Daoy (cell line): Measurements from ENCODE around the gene VAPB. TPM values are rescaled to one million over a fixed set of nuclear protein-coding genes. Genes with fewer than 3 reads are reported as not detected.

Source experiments
- DNase-seq: peaks from one replicate; pipeline ENCODE4 v3.0.0-alpha.2; 2015; ENCODE audit warnings: low read depth
- total RNA-seq: library from RNA; depleted of rRNA; stranded (reverse); fragments of >200 nt; shearing (Covaris generic); gene quantifications from 2 replicates; pipeline ENCODE4 v1.2.3, GENCODE V29; 2014; rRNA removed

The VAPB gene
- total RNA-seq, 1 experiment from 2014 or later, result 6.7 TPM

DNA sequence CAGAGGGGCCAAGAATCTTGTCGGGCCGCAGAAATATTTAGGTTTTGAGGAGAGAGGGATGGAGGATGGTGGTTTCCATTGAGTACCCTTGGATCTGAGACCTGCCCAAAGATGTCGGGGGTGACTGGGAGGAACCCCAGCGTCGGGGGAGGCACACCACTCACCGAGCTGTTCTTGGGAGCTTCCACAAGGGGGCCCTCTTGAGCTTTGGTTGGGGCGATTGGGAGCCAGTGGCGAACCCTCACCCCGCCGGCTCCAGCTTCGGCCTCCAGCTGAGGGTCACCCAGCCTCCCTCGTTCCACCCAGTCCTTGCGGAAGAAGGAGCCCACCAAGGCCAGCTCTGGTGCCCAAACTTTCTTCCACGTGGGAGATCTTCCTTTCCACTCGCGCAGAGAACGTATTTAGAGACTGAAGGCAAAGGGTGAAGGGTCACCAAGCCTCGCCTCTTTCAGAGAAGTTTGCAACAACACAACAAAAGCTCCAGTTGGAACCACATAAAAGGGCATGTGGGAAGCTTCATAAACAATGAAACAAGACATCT is 92.5 kb downstream of the VAPB start:
- DNase-seq, result peak; percentile 74

DNA sequence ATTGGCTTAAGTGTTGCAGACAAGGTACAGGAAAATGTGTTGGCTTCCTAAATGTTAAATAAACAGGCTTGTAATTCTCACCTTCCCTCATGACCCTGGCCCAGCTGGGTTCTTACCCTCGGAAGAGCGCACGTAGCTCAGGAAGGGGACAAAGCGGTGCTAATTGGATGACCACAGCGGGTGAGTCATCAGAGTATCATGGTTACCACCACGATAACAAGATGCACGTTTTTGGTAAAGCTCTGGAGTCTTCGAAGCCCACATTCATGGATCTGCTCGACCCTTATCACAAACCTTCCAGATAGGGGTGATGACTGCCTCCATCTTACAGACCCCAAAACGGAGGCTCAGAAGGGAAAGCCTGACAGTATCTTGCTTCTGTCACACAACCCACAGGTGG is 93.4 kb downstream of the VAPB start:
- DNase-seq, result peak; percentile 71

DNA sequence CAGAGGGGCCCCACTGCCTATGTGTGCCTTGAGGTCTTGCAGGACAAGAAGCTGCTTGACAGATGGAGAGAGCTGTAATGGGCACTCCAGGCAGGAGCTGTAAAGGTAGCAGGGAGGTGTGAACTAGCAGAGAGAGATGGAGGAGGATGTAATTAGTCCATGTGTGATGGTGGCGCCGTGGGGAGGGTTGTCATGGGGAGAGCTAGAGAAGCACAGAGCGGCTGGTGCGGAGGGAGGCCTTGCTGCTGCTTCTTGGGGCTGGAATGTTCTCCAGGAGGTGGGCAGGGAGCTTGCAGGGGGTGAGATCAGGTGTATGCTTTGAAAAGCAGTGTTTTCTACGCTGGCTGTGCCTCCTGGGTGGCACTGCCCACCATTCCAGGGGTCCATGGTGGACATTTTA is 94.0 kb downstream of the VAPB start:
- DNase-seq, result no peak

DNA sequence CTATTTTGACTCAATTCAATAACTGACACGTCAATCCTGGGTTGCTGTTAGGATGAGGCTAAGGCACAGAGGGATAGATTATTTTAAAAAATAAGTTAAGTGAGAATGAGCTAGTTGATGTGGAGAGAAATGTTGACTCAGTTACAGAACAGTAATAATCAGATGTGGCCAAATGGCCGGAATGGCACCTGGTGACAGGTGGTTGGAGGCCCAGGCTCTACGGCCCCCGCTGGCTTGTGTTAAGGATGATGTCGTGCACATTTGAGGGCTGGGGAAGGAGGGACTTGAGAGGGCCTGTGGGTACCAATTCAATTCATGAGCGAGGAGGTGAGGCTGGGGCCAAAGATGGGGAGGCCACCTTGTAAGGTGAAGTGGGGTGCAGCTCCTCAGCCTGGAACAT is 94.4 kb downstream of the VAPB start:
- no peak for DNase-seq

DNA sequence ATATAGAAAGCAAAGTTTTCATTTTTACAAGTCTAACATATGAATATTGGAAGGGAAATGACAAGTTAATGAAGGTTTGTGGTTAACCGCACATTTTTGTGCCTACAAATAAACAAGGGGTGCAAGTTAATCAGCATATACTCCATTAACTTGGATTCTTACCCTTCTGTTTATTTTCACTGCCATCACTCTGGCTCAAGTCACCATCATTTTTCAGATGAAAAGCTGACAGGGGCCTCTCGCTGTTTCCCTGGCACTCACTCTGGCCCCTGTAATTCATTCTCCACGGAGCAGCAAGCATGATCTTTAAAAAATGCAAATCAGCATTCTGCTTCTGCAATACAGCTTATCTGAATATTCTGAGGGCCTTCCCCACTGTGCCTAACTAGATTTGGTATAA is 96.4 kb downstream of the VAPB start:
- no peak for DNase-seq

DNA sequence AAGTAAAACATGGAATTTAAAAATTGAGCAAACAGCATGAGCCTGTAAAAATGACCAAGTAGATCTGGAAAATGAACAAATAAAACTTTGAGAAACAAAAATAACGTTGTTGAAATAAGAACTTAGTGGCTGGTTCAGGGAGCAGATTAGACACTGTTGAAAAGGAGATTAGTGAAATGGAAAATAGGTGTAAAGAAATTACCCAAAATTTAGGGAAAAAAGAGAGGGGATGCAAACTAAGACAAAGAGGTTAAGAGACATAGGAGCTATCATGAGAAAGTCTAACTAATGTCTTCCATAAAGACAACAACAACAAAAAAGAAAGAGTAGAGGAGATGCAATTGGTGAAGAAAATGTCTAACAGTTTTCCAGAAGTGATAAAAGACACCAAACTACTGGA is 97.2 kb downstream of the VAPB start:
- DNase-seq, result no peak

DNA sequence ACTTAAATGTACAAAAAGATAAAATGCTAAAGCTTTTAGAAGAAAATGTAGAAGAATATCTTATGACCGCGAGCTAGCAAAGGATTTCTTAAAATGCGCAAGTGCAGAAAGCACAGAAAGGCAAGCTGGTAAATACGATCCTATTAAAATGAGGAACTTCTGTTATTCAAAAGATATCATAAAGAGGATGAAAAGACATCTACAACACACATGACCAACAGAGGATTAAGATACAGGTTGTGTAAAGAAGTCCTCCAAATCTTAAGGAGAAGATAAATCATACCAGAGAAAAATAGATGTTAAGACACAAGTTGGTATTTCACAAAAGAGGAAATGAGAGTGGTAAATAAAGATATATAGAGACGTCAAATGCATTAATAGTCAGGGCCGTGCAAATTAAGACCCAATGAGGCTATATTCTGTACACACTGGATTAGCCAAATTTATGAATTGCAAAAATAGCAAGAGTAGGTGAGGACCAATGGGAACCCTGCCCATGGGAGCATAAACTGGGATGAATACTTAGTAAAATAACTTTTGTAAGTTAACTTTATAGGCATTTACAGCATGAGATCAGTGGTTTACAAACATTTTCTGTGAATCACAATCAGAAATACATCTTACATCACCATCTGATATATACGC is 103.2 kb downstream of the VAPB start:
- DNase-seq, result no peak

DNA sequence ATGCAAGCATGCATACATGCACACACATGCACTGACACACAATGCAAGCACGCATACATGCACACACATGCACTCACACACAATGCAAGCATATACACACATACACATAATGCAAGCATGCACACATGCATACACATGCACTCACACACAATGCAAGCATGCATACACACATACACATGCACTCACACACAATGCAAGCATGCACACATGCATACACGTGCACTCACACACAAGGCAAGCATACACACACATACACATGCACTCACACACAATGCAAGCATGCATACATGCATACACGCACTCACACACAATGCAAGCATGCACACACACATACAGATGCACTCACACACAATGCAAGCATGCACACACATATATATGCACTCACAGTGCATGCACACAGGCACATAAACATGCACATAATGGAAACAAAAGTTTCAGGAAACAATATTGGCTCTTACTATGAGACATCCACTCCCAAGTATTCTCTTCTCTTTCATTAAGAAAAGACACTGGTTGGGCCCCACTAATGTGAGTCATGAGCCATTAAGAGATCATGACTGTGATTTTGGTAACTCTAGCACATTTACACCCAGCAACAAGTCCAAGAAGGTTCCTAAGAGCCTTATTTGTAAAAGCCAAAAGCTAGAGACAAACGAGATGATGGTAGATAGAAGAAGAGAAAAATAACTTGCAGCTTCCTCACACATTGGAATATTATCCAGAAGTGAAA is 103.9 kb downstream of the VAPB start:
- DNase-seq, result no peak

DNA sequence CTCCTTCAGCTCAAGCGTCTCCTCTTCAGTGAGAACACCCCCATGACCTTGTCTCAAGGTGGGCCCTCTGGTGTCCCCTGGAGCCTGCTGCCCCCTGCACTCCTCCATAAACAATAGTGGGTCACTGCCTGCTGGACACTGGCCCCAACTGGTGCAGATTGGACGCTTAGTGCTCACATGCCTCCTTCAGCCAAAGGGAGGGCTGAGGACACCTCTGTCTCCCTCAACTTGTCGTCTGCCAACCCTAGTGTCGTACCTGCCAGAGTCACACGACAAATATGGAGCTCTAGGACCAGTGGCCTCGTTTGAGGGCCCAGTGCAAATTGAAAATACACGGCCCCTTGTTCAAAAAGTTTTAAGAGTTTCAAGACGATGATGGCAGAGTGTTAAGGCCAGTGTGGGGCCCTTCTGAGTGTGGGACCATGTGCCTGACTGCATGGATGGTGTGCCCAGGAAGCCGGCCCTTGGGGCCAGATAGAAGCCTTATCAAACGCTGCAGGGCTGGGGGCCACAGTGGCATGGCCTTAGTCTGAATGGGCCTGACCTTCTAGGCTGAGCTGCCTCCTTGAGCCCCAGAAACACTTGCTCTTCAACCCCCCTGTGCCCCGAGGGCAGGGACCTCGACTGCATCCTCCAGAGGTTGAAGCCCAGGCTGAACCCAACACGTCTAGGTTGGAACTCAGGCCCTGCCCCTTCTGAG is 106.0 kb downstream of the VAPB start:
- DNase-seq, result no peak

DNA sequence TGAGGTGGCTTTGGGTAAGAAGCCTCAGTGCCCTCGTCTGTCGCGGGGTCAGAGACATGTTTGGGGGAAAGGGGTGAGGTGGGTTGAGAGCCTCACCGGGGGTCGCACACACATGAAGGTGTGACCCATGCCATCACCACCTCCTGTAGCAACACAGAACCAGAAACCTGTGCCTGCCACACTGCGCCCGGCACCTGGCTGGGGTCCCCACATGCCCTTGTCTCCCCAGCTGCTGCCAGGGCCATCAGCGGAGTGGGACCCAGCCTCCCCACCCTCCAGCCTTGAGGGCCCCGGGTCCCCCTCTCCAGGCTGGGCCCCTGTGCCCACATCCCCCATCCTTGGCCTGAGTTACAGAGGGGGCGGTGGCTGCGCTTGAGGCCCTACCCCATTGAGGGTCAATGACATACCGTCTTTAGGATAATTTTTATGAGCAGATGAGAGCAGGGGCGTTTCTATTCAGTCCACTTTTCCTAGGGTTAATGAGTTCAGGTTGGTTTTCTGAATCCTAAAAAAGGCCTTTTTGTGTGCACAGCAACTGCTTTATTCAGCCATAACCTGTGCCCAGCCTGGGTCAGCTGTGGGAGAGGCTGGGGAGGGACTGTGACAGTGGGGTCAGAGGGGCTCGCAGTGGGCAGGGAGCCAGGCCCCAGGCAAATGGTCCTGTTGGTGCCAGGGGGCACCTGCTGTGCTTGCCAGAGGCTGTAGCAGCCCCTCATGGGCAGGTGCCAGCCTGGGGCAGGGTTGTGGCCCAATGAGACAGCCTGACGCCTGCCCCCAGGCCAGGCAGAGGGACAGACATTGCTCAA is 106.8 kb downstream of the VAPB start:
- DNase-seq, result no peak

DNA sequence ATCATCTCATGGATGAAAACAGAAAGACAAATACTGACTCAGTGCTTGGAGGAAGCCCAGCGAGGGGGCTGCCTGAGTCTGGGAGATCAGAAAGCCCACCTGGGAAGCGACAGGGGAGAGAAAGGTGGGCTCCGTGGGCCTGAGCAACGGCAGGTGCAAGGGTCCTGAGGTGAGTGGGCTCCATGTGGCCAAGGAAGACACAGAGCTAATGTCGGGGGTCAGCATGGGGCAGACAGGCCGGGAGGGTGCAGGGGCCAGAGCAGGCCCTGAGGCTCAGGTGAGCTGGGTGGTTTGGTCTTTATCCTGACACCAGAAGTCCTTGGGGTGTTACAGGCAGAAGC is 107.4 kb downstream of the VAPB start:
- no peak for DNase-seq

DNA sequence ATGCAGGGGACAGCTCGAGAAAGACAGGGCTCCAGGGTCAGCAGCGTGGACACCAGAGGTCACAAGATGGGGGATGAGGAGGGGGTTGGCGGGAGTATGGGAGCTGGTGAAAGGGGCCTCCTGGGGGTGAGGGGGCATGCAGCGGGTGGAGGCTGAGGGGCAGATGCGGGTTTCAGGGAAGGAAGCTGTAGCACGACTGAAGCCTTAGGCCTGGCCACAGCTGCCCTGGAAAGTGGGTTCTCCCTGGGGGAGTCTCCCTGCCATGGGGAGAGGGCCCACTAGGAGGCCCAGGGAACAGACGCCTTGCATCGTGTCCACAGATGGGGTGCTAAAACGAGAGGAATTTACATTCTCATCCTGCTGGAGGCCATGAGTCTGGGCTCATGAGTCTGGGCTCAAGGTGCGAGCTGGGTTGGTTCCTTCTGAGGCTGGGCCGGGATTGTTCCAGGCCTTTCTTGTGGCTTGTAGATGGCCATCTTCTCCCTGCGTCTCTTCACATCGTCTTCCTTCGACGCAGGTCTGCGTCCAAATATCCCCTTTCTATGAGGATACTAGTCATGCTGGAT is 108.1 kb downstream of the VAPB start:
- no peak for DNase-seq

DNA sequence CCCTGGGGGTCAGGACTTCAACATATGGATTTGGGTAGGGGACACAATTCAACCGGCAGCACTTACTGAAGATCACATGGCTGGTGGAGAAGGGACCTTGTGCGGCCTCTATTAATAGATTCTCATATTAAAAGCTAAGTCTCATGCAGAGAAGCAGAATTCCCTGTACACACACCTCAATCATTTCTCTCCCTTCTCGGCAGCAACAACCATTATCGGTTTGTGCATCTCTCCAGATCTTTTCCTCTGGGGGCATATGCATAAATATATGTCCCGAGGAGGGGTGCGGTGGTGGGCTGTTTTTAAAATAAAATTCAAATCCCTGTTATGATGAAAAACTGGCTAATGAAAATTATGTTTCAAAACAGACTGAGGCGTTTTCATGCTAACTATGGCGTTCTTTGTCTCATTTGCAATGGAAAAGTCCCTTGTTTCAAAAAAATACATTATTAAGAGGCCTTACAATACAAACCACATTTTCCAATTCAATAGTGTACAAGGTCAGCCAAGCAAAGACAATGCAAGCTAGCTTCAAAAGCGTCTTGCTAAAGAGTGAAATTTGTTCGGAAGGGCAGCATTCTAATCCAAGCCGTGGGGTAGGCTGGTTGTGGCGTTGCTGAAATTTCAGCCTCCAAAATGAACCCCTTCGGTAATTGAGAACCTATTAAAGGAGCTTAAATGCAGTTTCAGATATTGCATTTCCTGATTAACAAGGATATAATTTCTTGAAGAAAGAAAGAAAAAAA is 108.9 kb downstream of the VAPB start:
- DNase-seq, result no peak

DNA sequence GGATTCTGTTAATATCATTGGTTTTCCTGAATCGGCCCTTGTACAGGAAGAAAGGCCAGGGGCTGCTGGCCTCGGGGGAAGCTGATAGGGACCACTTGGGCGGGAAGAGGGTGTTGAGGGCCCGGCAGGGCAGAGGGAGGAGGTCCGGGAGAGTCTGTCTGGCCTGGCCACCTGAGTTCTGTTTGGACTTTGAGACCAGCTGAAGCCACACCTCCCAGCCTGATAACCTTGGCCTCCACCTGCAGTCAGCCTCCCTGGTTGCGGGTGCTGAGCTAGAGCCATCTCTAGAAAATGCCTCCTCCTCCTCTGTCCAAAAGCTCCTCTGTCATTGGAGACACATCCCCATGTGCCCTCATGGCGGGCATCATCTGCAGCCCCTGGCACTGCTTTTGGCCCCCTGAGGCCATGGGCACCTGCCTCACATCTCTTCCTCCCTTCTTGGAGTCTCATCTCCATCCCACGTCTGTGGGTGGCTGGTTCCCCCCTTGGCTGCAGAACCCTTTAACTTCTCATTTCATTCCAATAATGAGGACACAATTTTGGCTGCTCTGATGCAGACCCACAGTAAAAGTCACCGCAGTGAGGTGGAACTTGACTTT is 109.5 kb downstream of the VAPB start:
- DNase-seq, result no peak

DNA sequence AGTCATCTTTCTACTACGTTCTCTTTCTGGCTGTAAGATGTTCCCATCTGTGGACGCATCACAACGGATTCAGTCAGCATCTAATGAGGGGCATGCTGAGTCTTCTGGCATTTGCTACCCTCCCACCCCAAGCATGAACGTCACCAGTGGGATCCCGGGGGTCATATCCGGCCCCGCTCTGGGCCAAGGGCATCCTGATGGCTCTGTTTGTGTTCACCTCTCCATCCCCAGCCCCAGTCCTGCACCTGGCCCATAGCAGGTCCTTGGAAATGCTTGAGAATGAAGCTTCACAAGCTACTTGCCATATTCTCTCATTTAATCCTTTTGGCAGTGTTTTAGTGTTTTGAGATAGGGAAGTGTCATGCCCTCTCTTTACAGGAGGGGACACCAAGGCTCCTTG is 111.2 kb downstream of the VAPB start:
- DNase-seq, result no peak

Other genes starting within 250 kb of the VAPB start
- not detected in 2 replicates for gene ANKRD60, start 160.6 kb upstream of the VAPB start, total RNA-seq
- gene RAB22A, start 79.5 kb upstream of the VAPB start, total RNA-seq, result 12.0 and 13.8 TPM in 2 replicates
- gene APCDD1L, start 126.2 kb downstream of the VAPB start, total RNA-seq, result 2.8 and 3.2 TPM in 2 replicates